Activated naive CD4-positive, alpha-beta T cell treated with Interleukin-2 at 50 U/mL for 16 hours (primary cell): ENCODE results near the gene PPP3CA.
A peak's percentile ranks its signal among the peaks of the same experiment; 100 is the strongest.

Experiments used
- DNase-seq: peaks from one replicate; pipeline ENCODE4 v3.0.0-alpha.2; 2020

The PPP3CA gene

DNA sequence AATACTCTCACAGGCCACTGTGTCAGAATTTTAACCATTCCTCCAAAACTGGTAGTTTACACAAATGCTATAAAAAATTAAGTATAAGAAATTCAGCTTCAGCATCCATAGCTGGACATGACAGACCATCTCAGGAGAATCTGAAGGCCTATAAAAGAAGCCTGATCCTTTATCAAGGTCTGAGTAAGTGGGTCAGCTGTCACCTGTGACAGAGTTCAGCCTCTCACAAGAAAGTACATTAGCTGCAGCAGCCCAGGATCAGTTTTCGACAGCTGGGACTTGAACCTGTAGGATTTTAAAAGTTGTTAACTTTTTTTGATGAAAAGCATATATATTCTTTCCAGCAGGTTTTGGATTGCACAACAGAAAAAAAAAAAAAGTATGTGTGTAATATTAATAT, 60.7 kb downstream of the PPP3CA start:
- DNase-seq: no peak

DNA sequence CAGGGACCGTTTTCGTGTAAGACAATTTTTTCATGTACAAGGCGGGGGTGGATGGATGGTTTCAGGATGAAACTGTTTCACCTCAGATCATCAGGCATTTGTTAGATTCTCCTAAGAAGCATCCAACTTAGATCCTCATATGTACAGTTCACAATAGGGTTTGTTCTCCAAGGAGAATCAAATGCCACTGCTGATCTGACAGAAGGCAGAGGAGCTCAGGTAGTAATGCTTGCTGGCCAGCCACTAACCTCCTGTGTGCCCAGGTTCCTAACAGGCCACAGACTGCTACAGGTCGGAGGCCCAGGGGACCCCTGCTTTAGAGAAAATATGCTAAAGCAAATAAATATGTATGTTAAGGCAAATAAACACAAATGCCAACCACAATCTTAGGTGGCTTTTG, 61.3 kb downstream of the PPP3CA start:
- DNase-seq: no peak

DNA sequence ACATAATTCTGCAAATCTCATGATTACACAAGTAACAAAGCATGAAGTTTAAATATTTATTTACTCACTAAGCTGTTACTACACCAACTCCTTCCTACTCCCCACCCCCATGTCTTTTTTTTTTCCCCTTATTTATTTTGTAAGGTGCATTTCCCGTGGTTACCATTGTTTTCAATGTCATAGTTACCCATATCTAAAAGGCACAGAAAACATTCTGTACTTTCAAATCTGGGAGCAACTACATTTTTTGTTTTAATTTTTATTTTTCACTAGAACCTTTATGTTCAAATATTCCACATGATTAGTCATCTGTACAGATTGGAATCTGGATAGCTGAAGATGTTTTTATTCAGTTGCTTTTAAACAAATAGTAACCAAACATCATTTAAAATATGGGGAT, 62.8 kb downstream of the PPP3CA start:
- no peak for DNase-seq

DNA sequence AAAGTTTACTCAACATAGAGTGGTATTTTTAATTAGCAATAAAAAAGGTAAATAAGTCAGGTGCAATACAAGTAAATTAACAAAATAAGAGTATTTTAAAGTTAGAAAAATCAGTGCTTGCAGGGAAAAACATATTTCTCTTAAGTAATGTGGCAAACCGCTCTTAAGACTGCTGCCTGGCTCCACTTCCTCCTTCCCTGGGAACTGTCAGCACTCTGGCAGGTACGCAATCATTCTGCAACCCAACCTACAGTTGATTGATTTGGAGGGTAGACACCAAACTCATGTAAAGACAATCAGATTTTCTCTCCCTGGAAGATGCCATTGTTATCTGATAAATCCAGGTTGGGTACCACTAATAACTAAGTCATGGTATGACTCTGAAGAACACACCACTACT, 63.9 kb downstream of the PPP3CA start:
- no peak for DNase-seq

DNA sequence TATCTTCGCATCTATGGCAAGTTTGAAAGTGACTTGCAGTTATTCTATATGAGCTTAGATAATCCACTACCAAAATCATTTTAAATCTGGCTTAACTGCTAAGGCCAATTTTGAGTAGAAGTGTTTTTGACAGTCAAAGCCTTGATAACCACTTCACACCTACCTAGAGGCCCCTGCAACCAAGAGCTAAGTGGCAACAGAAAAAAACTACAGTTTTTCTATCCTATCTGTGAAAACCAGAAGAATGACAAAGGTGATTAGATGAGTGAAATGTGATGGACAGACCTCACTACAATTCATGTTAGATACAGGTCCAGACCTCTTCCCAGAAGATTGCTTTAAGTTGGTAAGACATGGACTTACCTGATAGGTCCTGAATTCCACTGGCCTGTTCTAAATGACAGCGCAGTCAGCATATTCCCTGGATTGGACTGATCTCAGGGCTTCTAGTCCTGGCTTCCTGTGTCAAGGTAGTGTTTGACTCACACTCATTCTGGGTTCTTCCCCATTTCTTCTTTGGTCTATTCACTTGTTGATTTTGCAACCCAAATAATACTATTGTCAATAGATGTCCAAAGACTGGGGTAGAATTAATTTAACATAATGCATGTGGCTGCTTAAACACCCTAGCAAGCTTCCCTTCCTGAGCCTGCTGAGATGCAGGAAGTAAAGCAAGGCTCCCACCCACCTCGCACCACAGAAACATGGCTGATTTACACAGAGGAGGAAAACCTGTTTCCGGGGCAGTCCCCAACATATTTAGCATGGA, 65.1 kb downstream of the PPP3CA start:
- DNase-seq: peak; percentile 47

DNA sequence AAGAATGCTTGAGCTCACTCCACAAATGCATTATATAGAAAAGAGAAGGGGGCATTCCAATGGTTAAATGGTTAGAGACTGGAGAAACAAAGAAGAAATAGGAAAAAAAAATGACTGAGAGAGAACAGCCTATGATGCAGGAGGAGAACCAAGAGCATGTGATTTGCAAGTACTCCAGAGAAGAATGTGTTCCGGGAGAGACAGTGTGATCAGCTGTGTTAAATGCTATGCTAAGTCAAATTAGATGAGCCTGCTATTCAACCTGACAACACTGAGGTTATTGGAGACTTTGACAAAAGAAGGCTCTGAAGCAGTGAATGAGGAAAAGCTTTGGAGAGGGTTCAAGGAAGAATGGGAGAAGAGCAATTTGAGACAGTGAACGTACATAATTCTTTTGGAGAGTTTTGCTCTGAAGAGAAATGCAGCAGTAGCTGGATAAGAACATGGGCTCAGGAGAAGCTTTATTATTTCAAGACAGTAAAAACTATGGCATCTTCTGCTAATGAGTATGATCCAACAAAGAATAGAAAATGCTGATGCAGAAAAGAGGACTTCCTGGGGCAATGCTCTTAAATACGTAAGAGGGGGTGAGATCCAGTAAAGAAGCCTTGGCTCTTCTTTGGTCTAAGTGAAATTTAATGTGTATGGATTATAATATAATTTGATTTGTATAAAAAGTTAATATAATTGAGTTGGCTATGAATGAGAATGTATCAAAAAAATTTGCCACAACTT, 66.3 kb downstream of the PPP3CA start:
- no peak for DNase-seq

DNA sequence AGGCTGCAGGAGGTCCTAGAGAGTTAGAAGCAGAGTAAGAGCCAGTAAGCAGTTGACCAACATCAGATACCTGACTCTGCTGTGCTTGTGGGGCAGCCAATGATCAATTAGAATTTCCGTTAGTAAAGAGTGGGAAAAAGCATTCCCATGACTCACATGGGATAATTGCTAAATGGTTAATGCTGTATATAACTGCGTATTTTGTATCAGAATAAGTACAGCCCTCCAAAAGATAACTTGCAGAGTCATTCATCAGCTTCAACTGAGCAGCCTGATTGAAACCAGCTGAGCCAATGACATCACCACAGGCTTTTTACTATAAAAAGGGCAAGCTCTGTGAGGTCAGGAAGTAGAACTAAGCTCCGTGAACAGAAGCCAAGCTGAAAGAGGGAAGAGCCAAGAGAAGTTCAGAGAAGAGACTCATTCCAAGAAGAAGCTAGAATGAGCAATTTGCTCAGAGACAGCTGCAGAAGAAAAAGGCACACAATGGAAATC, 67.9 kb downstream of the PPP3CA start:
- no peak for DNase-seq

DNA sequence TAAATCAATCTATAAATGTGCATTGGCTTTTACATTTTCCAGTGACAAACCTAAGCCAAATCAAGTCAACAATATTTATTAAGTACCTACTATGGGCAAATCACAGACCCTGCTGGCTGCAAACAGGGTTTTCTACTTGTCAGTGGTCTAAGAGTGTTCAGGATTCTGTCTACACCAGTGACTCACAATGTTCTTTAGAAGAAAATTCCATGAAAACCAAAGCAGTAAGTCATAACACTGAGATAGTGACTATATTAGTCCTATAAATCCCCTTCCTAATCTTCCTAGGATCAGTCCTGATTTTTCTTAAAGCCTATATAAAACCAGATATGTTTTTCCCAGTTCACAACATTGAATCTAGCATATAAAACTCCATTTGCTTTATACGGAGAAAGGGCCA, 69.7 kb downstream of the PPP3CA start:
- DNase-seq: no peak

DNA sequence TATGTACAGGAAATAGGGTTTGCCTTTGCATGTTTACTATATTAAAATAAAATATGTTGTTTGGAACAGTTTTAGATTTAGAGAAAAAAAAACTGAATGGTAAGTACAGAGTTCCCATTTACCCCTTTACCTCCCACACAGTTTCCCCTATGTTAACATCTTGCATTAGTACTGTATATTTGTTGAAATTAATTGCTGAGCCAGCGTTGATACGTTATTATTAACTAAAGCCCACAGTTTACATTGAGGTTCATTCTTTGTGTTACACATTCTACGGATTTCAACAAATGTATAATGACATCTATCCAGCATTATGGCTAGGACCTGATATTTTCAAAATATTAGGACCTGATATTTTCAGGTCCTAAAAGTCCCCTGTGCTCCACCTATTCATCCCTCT, 70.7 kb downstream of the PPP3CA start:
- DNase-seq: no peak

DNA sequence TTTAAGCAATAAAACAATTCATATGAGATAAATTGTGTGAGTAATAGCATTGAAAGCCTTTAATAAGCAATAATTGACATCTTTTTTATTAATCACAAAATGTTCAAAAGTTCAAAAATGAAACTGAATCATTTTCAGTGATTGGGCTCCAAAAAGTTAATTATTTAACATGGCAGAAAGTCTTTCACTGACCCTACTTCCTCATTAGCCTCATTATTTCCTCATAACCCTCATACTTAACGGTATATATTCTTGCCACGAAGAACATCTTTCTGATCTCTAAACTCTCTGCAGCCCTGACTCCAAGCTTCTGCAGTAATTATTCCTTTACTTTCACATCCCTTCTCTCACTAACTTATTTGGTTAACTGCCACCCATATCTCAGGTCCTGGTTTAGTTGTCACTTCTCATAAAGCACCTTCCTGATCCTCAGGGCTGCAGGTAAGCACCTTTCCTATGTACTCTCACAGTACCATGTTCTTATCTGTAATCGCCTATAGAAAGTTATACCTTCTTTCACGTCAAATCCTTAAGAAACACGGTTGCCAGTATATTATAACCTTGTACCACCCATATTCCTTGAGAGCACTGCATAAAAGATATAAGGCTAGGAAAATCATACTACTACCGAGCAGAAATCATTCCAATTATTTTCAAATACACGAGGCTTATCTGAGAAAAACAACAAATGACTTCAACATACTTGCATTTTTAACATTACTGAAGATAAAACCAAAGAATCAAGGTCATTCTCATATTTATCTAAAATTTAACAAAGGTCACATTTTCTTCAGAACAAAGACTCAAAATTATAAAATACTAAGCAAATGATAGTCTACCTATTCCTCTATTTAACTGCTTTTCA, 72.2 kb downstream of the PPP3CA start:
- DNase-seq: no peak

DNA sequence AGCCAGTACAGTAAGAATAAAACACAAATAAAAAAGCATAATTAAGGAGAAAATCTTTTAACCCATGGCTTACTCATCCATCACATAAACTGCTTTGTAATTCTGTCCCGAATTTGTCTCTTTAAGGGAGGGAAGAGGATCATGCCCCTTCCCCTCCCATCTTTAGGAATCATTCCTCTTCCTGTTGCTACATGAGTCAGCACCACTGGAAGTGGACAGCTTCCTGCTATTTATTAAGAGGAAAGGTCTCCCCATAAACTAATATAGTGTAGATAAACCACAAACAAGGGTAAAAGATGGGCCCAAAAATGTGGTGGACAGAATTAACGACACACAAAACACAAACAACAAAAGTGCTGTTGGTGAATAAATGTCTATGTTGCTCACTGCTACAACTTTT, 75.8 kb downstream of the PPP3CA start:
- no peak for DNase-seq

DNA sequence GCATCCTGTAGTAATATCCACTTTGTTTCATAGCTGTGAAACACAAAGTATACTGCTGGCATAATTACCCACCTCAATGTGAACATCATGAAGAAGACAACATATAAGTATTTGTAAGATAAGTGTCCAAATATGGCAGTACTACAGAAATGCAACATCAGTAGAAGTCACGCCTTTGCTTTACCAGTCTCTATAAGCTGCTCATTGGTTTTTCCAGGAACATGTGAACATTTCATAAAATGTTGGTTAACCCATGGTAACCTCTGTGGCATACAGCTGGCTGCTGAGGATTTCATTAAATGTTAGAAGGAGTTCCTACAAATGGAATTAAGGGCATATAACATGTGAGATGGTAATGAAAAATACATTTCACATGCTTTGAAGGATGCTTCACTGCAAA, 77.6 kb downstream of the PPP3CA start:
- DNase-seq: no peak

DNA sequence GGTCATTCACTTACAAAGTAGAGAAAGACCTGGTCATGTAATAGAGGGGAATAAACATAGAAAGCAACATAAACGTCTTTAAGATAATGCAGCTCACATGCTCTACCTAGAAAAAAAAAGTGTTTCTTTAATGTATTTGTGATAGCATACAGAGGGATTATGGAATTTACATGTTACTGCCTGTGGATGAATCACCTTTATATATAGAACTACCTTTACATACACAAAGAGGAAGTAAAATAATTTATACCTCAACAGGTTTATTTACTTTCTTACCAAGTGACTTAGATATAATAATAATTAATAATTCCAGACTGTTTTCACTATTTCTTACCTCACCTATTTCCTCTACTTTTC, 81.5 kb downstream of the PPP3CA start:
- no peak for DNase-seq

DNA sequence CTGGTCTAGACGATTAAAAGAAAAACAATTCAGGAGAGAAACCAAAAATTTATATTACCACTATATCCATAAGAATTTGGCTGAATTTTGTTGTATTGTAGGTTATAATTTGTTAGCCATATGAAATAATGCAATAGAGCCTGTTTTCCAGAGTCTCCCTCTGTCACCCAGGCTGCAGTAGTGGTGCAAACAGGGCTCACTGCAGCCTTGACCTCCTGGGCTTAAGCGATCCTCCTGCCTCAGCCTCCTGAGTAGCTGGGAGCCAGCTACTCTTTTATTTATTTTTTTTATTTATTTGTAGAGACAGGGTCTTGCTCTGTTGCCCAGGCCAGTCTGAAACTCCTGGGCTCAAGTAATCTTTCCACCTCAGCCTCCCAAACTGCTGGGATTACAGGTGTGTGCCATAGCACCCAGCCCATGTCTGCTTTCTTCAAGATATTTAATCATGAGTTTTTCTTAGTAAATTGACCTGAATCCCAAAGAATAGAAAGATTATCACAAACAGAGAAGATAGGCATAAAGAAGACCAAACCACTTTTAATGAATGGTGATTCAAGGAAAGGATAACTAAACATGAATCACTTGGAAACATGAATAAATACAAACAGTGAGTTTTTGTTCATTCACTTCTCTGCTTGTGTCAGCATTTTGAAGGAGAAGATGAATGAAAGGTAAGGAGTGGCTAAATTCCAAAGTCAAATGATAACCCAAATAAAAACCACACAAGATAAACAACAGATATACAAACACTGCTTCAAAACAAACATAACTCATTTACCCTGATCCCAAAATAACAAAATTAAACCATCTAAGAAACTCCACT, 82.1 kb downstream of the PPP3CA start:
- DNase-seq: no peak

DNA sequence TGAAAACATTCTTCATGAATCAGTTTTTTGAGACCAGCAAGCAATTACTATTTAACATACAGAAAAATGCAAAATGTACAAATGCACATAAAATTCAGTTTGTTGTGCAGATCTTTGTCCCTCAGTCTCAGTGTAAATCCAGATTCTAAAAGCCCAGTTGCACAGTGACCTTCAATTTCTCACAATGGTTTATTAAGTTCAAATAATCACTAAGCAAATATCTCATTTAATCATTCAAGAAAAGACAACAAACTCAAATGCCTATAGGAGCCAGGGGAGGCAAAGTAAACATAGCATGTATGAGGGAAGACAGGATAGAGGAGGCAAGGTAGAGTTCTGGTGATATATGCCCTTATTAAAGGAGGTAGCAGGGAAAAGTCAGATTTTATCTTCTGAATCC, 82.8 kb downstream of the PPP3CA start:
- no peak for DNase-seq

DNA sequence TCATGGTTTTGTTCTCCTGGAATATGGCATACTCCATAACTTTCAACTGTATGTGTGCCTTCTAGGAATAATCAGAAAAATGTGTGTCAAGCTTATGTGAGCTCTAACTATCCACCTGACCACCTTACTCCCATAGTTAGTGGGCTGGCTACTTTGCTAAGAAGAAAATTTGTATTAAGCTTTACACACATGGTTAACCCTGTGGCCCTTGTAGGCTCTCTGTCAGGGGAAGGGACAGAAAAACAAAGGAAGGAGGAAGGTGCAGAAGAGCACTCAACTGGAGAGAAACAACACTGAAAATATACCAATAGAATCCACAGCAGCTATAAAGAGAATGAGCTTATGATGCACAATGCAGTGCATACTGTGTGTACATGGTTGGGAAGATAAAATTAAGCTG, 84.6 kb downstream of the PPP3CA start:
- no peak for DNase-seq

DNA sequence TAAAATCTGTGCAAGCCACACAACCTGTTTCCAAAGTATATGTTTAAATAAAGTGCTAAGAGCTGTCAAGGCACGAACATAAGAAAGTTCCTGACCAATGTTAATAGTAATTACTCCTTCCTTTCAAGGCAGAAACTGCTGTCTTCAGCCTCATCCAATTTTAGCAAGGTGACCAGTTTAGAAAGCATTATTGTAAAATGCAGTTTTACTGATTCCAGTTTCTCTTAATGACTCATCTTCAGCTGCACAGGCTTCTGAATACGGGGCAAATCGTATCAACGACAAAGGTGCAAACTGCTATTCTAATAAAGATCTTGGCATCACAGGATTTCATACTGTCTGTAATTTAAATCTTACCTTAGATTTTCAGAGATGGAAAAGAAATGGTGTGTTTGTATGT, 87.5 kb downstream of the PPP3CA start:
- DNase-seq: no peak

DNA sequence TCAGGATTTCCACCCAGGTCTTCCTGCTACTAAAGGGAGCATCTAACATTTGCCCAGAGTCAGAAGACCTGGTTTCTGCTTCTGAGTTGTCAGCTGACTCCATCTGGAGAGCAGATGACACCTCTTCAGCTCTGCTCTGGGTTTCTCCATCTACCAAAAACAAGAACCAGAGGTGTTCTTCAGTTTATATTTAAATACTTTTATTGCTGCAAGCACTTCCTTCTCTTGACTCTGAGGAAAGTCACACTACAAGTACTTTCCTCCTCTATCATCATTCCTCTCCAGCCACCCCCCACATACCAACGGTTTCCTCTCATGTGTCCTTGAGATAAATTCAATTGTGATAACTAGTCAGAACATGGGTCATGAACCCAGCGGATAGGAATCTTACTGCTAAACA, 88.4 kb downstream of the PPP3CA start:
- DNase-seq: no peak

DNA sequence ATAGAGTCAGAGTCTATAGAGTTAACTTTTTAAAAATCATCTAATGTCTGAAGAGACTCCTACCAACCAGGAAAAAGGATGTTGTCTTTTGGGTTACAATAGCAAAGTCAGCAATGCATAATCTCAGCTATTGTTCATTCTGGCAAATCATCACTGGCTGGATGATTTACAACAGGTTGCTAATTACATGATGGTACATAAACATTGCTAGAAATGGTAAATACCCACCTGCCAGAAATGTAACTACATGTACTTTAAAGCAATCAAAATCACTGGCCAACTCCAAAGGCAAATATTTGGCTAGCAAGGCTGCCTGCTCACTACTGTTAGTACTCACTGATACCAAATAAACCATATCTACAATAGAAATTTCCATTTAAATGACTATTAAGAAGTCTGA, 91.1 kb downstream of the PPP3CA start:
- DNase-seq: no peak

DNA sequence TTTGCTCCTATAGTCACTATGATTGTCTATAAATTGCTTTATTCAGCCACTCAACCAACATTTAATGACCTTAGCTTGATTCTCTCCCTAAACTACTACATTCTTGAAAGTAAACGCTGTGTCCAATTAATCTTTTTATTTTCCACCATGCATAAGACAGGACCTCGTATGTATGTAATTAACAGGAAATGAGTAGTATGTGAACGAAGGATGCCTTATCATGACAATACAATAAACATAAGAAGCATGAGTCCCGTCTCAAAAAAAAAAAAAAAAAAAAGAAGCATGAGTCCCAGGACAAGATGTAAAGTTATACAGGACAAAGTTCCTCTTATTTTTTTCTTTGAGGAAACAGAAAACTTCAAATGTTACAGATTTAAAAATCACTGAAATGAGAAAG, 92.5 kb downstream of the PPP3CA start:
- no peak for DNase-seq

DNA sequence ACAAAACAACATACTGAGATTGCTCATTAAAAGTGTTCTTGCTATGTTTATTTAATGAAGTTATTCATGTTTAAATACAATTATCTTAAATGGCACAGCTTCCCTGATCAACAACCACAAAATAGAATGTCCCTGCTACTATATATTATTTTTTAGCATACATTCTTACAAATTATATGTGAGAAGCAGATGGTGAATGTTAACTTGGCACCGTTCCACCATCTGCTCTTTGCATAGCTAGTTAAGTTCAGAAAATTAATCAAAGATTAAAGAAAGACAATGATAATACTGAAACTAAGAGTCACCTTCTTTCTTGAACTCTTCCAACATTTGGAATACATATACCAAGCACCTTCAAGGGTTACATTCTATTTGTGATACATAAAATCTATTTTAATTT, 94.2 kb downstream of the PPP3CA start:
- DNase-seq: no peak

DNA sequence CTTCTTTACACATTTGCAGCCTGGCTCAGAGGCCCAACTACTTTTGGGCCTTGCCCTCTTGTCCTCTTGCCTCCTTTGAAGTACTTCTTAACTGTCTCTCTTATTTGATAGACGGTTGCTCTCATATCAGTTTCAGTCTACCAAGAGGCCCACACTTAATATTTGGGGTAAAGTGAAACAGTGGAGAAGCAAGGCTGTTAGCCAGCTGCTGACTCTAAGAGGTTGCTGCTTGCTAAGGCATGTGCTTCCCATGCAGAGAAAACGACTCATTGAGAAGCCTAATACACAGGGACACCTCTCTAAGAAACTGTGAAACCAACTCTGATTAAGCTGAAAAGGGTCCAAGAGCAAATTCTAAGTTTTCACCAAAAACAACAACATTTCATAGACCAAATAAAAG, 94.6 kb downstream of the PPP3CA start:
- no peak for DNase-seq

DNA sequence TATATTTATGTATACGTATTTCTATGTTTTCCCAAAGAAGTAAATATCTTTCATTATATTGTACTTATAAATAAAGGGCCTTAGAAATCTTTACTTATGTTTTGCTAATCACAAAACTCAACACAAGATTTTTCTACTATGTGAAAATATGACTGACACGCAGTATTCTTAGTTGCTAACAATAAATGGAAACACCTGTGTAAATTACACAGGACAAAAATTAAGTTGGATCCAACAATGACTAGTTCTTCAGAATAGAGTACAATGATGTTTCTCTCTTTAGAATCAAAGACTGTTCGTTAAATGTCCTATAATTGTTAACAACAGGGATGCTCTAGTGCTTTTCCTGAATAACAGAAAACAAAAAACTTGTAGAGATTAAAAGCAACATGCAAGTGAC, 96.1 kb downstream of the PPP3CA start:
- DNase-seq: no peak
